Ascending aorta (tissue), 2 donors: ENCODE results near the gene CDK14. TPM values are rescaled to one million over a fixed set of nuclear protein-coding genes. Genes with fewer than 3 reads are reported as not detected.
"Not testable (repeated sequence)": the region's sequence is repeated elsewhere in the genome, so short reads cannot be mapped to it uniquely, and the experiment has no call there.

Experiments
- DNase-seq, 2 donors: peaks; one replicate each; pipeline ENCODE4 v3.0.0-alpha.2; 2019; ENCODE audit warnings: low spot score in 2 of 2
- H3K27ac ChIP-seq, 2 donors: fragments of 200-600 bp; sonication (generic); one replicate each; pipeline ENCODE4 v1.5.1; 2016 to 2017; ENCODE audit warnings: mild to moderate bottlenecking in 1 of 2
- H3K27me3 ChIP-seq: fragments of 200-600 bp; sonication (generic); one replicate; pipeline ENCODE4 v1.5.1; 2017
- H3K36me3 ChIP-seq, 2 donors: fragments of 200-600 bp; sonication (generic); one replicate each; pipeline ENCODE4 v1.5.1; 2016
- H3K4me1 ChIP-seq, 2 donors: fragments of 200-600 bp; sonication (generic); one replicate each; pipeline ENCODE4 v1.5.1; 2016 to 2017; ENCODE audit warnings: mild to moderate bottlenecking in 1 of 2
- H3K4me3 ChIP-seq, 2 donors: fragments of 200-600 bp; sonication (generic); one replicate each; pipeline ENCODE4 v1.5.1; 2016 to 2017; ENCODE audit warnings: mild to moderate bottlenecking in 1 of 2
- H3K9me3 ChIP-seq, 2 donors: fragments of 200-600 bp; sonication (generic); one replicate each; pipeline ENCODE4 v1.5.1; 2016
- CTCF ChIP-seq, 3 experiments: fragments of 200-600 bp in 2 of 3; fragments of 450-650 bp in 1 of 3; sonication (generic) in 2 of 3; IDR thresholded peaks; one replicate each; pipeline ENCODE4 v1.5.1; 2016 to 2019; ENCODE audit warnings: antibody characterized with exemption in 3 of 3, mild to moderate bottlenecking in 1 of 3, moderate library complexity in 1 of 3
- intact Hi-C: fragments of 100-400 bp; cut with DNase I; formaldehyde crosslinking; loops from one replicate; pipeline ENCODE4 v1.15.1; 2023
- total RNA-seq: library from RNA; depleted of rRNA; stranded (reverse); fragments of >200 nt; gene quantifications from one replicate; pipeline ENCODE4 v1.1.0, GENCODE V29; 2016

CDK14 gene
- total RNA-seq, 1 donor from 2014 or later = 5.1 TPM

GRCh38 chr7:90629297-90629918 is 33.3 kb downstream of the CDK14 start:
- intact Hi-C loops = loop anchor here (10.0 kb wide), 1 partner anchor 175 kb away; no protein-coding TSS in a partner anchor
- Histone ChIP-seq H3K27ac (no peak overlapping the region), H3K36me3 (no peaks in the 10 kb centered on the region), H3K27me3 (no peaks in the 10 kb centered on the region), H3K4me3 (no peak overlapping the region), H3K9me3 (no peaks in the 10 kb centered on the region), H3K4me1 (peaks cover 0 to 6% of the 10 kb centered on the region in 2 donors)
- TF ChIP-seq CTCF (IDR thresholded peaks at IDR 0.05) = peak; percentile 24 to 62 (median 33)
- DNase-seq = no peak

GRCh38 chr7:90631502-90631901 is 35.4 kb downstream of the CDK14 start:
- Histone ChIP-seq H3K4me1 (no peaks in the 10 kb centered on the region), H3K4me3 (no peak overlapping the region), H3K9me3 (no peaks in the 10 kb centered on the region), H3K27ac (no peak overlapping the region), H3K36me3 (no peaks in the 10 kb centered on the region), H3K27me3 (no peaks in the 10 kb centered on the region)
- TF ChIP-seq CTCF (IDR thresholded peaks at IDR 0.05) = no peak
- DNase-seq = no peak
- intact Hi-C loops = no loop called here

GRCh38 chr7:90639683-90640082 is 43.6 kb downstream of the CDK14 start:
- DNase-seq, H3K4me3 ChIP-seq, intact Hi-C loops, H3K27ac ChIP-seq, H3K4me1 ChIP-seq, H3K36me3 ChIP-seq, H3K27me3 ChIP-seq, H3K9me3 ChIP-seq: not testable (repeated sequence)

GRCh38 chr7:90642978-90643377 is 46.9 kb downstream of the CDK14 start:
- intact Hi-C loops = no loop called here
- Histone ChIP-seq H3K27me3 (no peaks in the 10 kb centered on the region), H3K36me3 (no peaks in the 10 kb centered on the region), H3K4me1 (no peaks in the 10 kb centered on the region), H3K4me3 (no peak overlapping the region), H3K9me3 (peaks cover 0 to 5% of the 10 kb centered on the region in 2 donors), H3K27ac (no peak overlapping the region)
- no peak for DNase-seq
- TF ChIP-seq CTCF (IDR thresholded peaks at IDR 0.05) = no peak

GRCh38 chr7:90645784-90646183 is 49.7 kb downstream of the CDK14 start:
- no peaks in the 10 kb centered on the region for H3K9me3 ChIP-seq
- peaks cover 0 to 4% of the 10 kb centered on the region in 2 donors for H3K4me1 ChIP-seq
- H3K27ac ChIP-seq = no peak overlapping the region
- H3K27me3 ChIP-seq = no peaks in the 10 kb centered on the region
- intact Hi-C loops = no loop called here
- H3K4me3 ChIP-seq = no peak overlapping the region
- no peak for DNase-seq
- TF ChIP-seq CTCF (IDR thresholded peaks at IDR 0.05) = no peak
- no peaks in the 10 kb centered on the region for H3K36me3 ChIP-seq

GRCh38 chr7:90648107-90648506 is 52.0 kb downstream of the CDK14 start:
- DNase-seq = no peak
- Histone ChIP-seq H3K4me3 (no peak overlapping the region), H3K9me3 (no peaks in the 10 kb centered on the region), H3K27ac (peak overlapping the region; percentile 12 to 65), H3K36me3 (no peaks in the 10 kb centered on the region), H3K4me1 (peaks cover 0 to 4% of the 10 kb centered on the region in 2 donors), H3K27me3 (no peaks in the 10 kb centered on the region)
- intact Hi-C loops = no loop called here
- no peak for TF ChIP-seq CTCF (IDR thresholded peaks at IDR 0.05)
